ENCODE data around the gene MPZ. TPM values are rescaled to one million over a fixed set of nuclear protein-coding genes. Genes with fewer than 3 reads are reported as not detected.
A peak's percentile ranks its signal among the peaks of the same experiment; 100 is the strongest.

Gene MPZ
- polyA plus RNA-seq, 3 donors, result 0.16 to 9.4 TPM; not detected in 1

DNA sequence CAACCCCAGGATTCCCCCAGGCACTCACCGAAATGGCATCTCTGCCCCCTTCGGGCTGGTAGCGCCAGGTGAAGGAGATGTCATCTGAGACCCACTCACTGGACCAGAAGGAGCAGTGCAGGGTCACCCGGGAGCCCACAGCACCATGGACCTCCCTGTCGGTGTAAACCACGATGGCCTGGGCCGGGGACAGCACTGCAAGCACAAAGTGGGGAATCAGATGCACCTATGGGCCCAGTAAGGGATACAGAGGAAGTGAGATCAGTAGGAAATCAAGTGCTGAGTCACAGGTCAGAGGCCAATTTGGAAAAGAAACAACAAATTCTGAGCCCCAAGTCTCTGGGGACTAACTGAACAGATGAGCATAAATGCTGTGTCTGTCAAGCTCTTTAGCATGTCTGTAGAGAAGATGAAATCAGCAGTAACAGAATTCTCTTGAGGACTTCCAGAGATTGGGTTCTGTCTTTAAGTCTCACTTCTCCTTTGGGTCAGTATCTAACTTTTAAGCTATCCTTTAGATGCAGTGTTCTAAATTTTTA, 2.5 kb downstream of the MPZ start:
- Histone ChIP-seq H3K4me3 (replicated peaks in 1 of 3; ENCODE audit: low read depth in 2 of 3, low read length in 3 of 3) (peak overlapping the region in 1 of 3 experiments; percentile 88), H3K4me1 (ENCODE audit: control insufficient read depth in 1 of 2, insufficient read depth in 2 of 2, low read length in 2 of 2) (peaks cover 43 to 58% of the 10 kb centered on the region in 2 donors), H4K20me1 (ENCODE audit: insufficient read depth, low read length) (no peaks in the 10 kb centered on the region), H3K9ac (ENCODE audit: insufficient read depth, low read length, poor library complexity, severe bottlenecking) (no peak overlapping the region), H3K27ac (ENCODE audit: low read depth in 1 of 2, low read length in 2 of 2) (peak overlapping the region; percentile 93 to 94), H2AFZ (ENCODE audit: insufficient read depth, low read depth, low read length, poor library complexity, severe bottlenecking) (peak overlapping the region; percentile 84), H3K4me2 (replicated peaks; ENCODE audit: extremely low read depth, low read length, poor library complexity, severe bottlenecking) (peak overlapping the region; percentile 93), H3K27me3 (ENCODE audit: control insufficient read depth in 2 of 2, insufficient read depth in 2 of 2, low read length in 2 of 2) (no peaks in the 10 kb centered on the region), H3K79me2 (ENCODE audit: insufficient read depth, low read length) (peaks cover 37% of the 10 kb centered on the region), H3K36me3 (replicated peaks in 1 of 2; ENCODE audit: control insufficient read depth in 1 of 2, insufficient read depth in 2 of 2, low read length in 2 of 2) (peaks cover 5 to 14% of the 10 kb centered on the region in 2 donors), H3K9me3 (replicated peaks in 1 of 2; ENCODE audit: control insufficient read depth in 1 of 2, insufficient read depth in 1 of 2, low read length in 2 of 2) (no peaks in the 10 kb centered on the region)
- peak overlapping the region; percentile 27 to 96 for H3K4me3 Mint-ChIP-seq
- WGBS (ENCODE audit: insufficient coverage), result 73% methylated on average over 7 of the region's 7 CpGs
- peaks cover 3 to 8% of the 10 kb centered on the region in 2 donors for H3K36me3 Mint-ChIP-seq
- TF ChIP-seq, protein P1, sequence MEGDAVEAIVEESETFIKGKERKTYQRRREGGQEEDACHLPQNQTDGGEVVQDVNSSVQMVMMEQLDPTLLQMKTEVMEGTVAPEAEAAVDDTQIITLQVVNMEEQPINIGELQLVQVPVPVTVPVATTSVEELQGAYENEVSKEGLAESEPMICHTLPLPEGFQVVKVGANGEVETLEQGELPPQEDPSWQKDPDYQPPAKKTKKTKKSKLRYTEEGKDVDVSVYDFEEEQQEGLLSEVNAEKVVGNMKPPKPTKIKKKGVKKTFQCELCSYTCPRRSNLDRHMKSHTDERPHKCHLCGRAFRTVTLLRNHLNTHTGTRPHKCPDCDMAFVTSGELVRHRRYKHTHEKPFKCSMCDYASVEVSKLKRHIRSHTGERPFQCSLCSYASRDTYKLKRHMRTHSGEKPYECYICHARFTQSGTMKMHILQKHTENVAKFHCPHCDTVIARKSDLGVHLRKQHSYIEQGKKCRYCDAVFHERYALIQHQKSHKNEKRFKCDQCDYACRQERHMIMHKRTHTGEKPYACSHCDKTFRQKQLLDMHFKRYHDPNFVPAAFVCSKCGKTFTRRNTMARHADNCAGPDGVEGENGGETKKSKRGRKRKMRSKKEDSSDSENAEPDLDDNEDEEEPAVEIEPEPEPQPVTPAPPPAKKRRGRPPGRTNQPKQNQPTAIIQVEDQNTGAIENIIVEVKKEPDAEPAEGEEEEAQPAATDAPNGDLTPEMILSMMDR (IDR thresholded peaks at IDR 0.05), result no peak
- DNase-seq, result peak; percentile 33 to 67 (median 55)
- peaks cover 51% of the 10 kb centered on the region for H3K4me1 Mint-ChIP-seq
- H3K27me3 Mint-ChIP-seq (ENCODE audit: low read depth in 3 of 3), result no peaks in the 10 kb centered on the region
- intact Hi-C loops (cut with micrococcal nuclease), result no loop called here
- peak overlapping the region; percentile 98 to 99 (median 99) for H3K27ac Mint-ChIP-seq
- peaks cover 0 to 2% (median 0%) of the 10 kb centered on the region in 7 donors for H3K9me3 Mint-ChIP-seq

DNA sequence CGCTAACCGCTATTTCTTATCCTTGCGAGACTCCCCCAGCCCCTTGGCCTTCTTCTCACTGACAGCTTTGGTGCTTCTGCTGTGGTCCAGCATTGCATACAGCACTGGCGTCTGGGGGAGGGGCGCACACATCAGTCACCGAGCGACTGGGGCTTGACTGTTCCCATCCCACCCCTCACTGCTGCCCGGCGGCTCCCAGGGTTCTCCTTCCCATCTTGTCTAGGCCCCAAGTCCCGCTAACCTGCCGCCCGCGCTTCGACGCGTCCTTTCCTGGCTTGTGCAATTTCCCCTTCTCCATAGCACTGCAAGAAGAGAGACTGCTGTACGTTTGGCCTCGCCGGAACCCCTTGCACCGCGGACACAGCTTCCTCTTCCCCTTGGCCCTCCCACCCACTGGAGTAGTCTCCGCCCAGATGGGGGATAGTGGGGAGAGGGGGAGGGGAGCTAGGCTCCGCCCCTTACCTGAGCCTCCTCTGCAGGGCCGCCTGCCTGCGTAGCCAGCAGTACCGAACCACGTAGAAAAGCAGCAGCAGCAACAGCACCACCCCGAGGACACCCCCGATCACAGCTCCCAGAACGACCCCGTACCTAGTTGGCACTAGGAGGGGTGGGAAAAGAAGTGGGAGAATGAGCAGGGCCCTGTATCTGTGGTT, 3.8 kb downstream of the MPZ start:
- H3K9me3 ChIP-seq (replicated peaks in 1 of 2; ENCODE audit: control insufficient read depth in 1 of 2, insufficient read depth in 1 of 2, low read length in 2 of 2), result no peaks in the 10 kb centered on the region
- H4K20me1 ChIP-seq (ENCODE audit: insufficient read depth, low read length), result no peaks in the 10 kb centered on the region
- WGBS (ENCODE audit: insufficient coverage), result 0% methylated on average over 15 of the region's 31 CpGs
- H3K4me3 Mint-ChIP-seq, result peak overlapping the region; percentile 91 to 96
- no peaks in the 10 kb centered on the region for H3K27me3 Mint-ChIP-seq (ENCODE audit: low read depth in 3 of 3)
- peaks cover 5 to 14% of the 10 kb centered on the region in 2 donors for H3K36me3 ChIP-seq (replicated peaks in 1 of 2; ENCODE audit: control insufficient read depth in 1 of 2, insufficient read depth in 2 of 2, low read length in 2 of 2)
- H3K27me3 ChIP-seq (ENCODE audit: control insufficient read depth in 2 of 2, insufficient read depth in 2 of 2, low read length in 2 of 2), result no peaks in the 10 kb centered on the region
- peaks cover 45% of the 10 kb centered on the region for H3K79me2 ChIP-seq (ENCODE audit: insufficient read depth, low read length)
- TF ChIP-seq, protein P1 (IDR thresholded peaks at IDR 0.05), result peak; percentile 13
- H3K4me2 ChIP-seq (replicated peaks; ENCODE audit: extremely low read depth, low read length, poor library complexity, severe bottlenecking), result peak overlapping the region; percentile 93
- intact Hi-C loops (cut with micrococcal nuclease), result no loop called here
- H3K4me1 Mint-ChIP-seq, result peaks cover 51% of the 10 kb centered on the region
- peak; percentile 86 to 93 (median 90) for DNase-seq
- H3K27ac ChIP-seq (ENCODE audit: low read depth in 1 of 2, low read length in 2 of 2), result peak overlapping the region; percentile 93 to 94
- peak overlapping the region; percentile 98 to 99 (median 99) for H3K27ac Mint-ChIP-seq
- H3K9ac ChIP-seq (ENCODE audit: insufficient read depth, low read length, poor library complexity, severe bottlenecking), result peak overlapping the region; percentile 88
- peak overlapping the region; percentile 47 to 88 (median 79) for H3K4me3 ChIP-seq (replicated peaks in 1 of 3; ENCODE audit: low read depth in 2 of 3, low read length in 3 of 3)
- H3K9me3 Mint-ChIP-seq, result peaks cover 0 to 2% (median 0%) of the 10 kb centered on the region in 7 donors
- peaks cover 3 to 14% of the 10 kb centered on the region in 2 donors for H3K36me3 Mint-ChIP-seq
- peak overlapping the region; percentile 84 for H2AFZ ChIP-seq (ENCODE audit: insufficient read depth, low read depth, low read length, poor library complexity, severe bottlenecking)
- H3K4me1 ChIP-seq (ENCODE audit: control insufficient read depth in 1 of 2, insufficient read depth in 2 of 2, low read length in 2 of 2), result peaks cover 43 to 58% of the 10 kb centered on the region in 2 donors

All from CD14-positive monocyte (primary cell).